Suprapubic skin (tissue), 4 donors: ENCODE measurements around the gene CHODL. TPM values are rescaled to one million over a fixed set of nuclear protein-coding genes. Genes with fewer than 3 reads are reported as not detected.
A peak's percentile ranks its signal among the peaks of the same experiment; 100 is the strongest.

ENCODE experiments used
- DNase-seq, 2 donors: peaks; one replicate each; pipeline ENCODE4 v3.0.0-alpha.2; 2019; ENCODE audit warnings: low spot score in 2 of 2
- H3K27ac ChIP-seq: fragments of 200-600 bp; sonication (generic); one replicate; pipeline ENCODE4 v1.5.1; 2019
- H3K27me3 ChIP-seq: fragments of 200-600 bp; sonication (generic); one replicate; pipeline ENCODE4 v1.5.1; 2019
- H3K36me3 ChIP-seq: fragments of 200-600 bp; sonication (generic); one replicate; pipeline ENCODE4 v1.5.1; 2019
- H3K4me1 ChIP-seq: fragments of 200-600 bp; sonication (generic); one replicate; pipeline ENCODE4 v1.5.1; 2019
- H3K4me3 ChIP-seq: fragments of 200-600 bp; sonication (generic); one replicate; pipeline ENCODE4 v1.5.1; 2019; ENCODE audit warnings: mild to moderate bottlenecking
- H3K9me3 ChIP-seq: fragments of 200-600 bp; sonication (generic); one replicate; pipeline ENCODE4 v1.5.1; 2019
- EP300 ChIP-seq: sonication (generic); formaldehyde crosslinking; IDR thresholded peaks from one replicate; pipeline ENCODE4 v1.6.1; 2017; ENCODE audit warnings: antibody characterized with exemption
- POLR2A ChIP-seq, 2 donors: fragments of 450-650 bp; IDR thresholded peaks; one replicate each; pipeline ENCODE4 v1.6.1; 2017; ENCODE audit warnings: antibody characterized with exemption in 2 of 2, mild to moderate bottlenecking in 2 of 2, moderate library complexity in 2 of 2
- POLR2AphosphoS5 ChIP-seq, 3 donors: sonication (generic); formaldehyde crosslinking; IDR thresholded peaks; one replicate each; pipeline ENCODE4 v1.6.1; 2017; ENCODE audit warnings: antibody characterized with exemption in 3 of 3
- WGBS: methylation state at CpG from one replicate; pipeline ENCODE4 v1.1.5; 2018; 5-methylcytosine and 5-hydroxymethylcytosine counted together
- total RNA-seq, 4 donors: library from RNA; depleted of rRNA; stranded (reverse); fragments of >200 nt; gene quantifications; one replicate each; pipeline ENCODE4 v1.1.0, GENCODE V29; 2016
- TF ChIP-seq, protein P1 (sequence below), 2 donors: fragments of 200-600 bp in 1 of 2; fragments of 450-650 bp in 1 of 2; sonication (generic) in 1 of 2; IDR thresholded peaks; one replicate each; pipeline ENCODE4 v1.5.1; 2016 to 2019; ENCODE audit warnings: antibody characterized with exemption in 2 of 2, mild to moderate bottlenecking in 1 of 2, moderate library complexity in 1 of 2

CHODL gene
- total RNA-seq, 4 donors from 2014 or later = 1.1 to 2.1 (median 1.7) TPM

DNA sequence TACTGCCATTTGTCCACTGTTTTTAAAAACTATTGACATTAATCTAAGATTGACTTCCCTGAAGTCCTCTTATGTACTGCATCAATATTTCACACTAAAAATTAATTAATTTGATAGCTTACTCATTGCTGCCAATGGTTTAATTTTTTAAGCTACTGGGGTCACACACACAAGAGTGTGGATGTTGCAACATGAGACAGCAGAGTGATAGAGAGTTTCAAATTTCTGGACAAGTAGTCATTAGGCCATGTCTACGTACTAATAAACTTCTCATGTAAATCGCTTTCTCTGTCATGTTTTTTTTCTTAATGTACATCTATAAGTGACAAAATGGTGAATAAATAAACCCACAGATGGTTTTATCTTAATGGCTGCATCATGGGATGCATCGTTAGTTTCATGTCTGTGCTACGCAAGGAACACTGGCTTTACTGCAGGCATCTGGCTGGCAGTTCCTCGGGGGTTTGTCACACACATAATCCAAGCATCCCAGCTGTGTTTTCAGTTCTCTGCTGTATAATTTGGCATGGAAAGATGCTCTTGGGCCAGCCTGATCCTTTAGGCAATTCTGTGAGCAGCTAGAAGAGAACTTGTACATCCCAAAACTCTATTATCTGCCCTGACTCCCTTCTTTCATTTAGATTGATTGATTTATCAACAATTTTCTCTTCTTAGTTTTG, 16.4 kb upstream of the CHODL start:
- no peak overlapping the region for H3K4me3 ChIP-seq
- H3K9me3 ChIP-seq = no peaks in the 10 kb centered on the region
- no peak for DNase-seq
- H3K36me3 ChIP-seq = no peaks in the 10 kb centered on the region
- H3K27ac ChIP-seq = no peak overlapping the region
- 58% methylated on average over 5 of the region's 5 CpGs for WGBS
- TF ChIP-seq EP300 (no peak), POLR2AphosphoS5 (IDR thresholded peaks at IDR 0.05) (no peak), POLR2A (IDR thresholded peaks at IDR 0.05) (no peak)
- TF ChIP-seq, protein P1, sequence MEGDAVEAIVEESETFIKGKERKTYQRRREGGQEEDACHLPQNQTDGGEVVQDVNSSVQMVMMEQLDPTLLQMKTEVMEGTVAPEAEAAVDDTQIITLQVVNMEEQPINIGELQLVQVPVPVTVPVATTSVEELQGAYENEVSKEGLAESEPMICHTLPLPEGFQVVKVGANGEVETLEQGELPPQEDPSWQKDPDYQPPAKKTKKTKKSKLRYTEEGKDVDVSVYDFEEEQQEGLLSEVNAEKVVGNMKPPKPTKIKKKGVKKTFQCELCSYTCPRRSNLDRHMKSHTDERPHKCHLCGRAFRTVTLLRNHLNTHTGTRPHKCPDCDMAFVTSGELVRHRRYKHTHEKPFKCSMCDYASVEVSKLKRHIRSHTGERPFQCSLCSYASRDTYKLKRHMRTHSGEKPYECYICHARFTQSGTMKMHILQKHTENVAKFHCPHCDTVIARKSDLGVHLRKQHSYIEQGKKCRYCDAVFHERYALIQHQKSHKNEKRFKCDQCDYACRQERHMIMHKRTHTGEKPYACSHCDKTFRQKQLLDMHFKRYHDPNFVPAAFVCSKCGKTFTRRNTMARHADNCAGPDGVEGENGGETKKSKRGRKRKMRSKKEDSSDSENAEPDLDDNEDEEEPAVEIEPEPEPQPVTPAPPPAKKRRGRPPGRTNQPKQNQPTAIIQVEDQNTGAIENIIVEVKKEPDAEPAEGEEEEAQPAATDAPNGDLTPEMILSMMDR (IDR thresholded peaks at IDR 0.05) = no peak
- H3K4me1 ChIP-seq = no peaks in the 10 kb centered on the region
- no peaks in the 10 kb centered on the region for H3K27me3 ChIP-seq

DNA sequence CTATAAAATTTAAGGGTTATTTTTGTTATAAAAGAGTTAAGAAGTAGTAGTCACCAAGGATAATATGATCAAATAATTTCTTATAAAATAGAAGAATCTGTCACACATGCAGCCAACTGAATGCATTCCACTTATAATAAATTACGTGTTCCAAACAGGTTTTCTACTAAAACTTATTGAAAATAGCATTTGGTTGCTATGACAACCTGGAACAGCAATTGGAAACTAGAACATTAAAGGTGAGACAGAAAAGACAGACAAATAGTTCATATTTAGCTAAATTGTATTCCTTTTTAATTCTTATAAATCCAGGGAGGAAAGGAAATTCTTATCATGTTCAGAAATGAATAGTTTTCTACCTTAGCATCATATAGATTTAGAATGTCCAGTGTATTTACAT, 9.1 kb upstream of the CHODL start:
- DNase-seq = no peak
- Histone ChIP-seq H3K27me3 (no peaks in the 10 kb centered on the region), H3K9me3 (no peaks in the 10 kb centered on the region), H3K4me3 (no peak overlapping the region), H3K36me3 (no peaks in the 10 kb centered on the region), H3K27ac (no peak overlapping the region), H3K4me1 (no peaks in the 10 kb centered on the region)
- TF ChIP-seq, protein P1 (IDR thresholded peaks at IDR 0.05) = no peak
- no peak for TF ChIP-seq POLR2A (IDR thresholded peaks at IDR 0.05)
- TF ChIP-seq EP300 = no peak
- TF ChIP-seq POLR2AphosphoS5 (IDR thresholded peaks at IDR 0.05) = no peak
- WGBS = 65% methylated on average over 1 of the region's 1 CpG

DNA sequence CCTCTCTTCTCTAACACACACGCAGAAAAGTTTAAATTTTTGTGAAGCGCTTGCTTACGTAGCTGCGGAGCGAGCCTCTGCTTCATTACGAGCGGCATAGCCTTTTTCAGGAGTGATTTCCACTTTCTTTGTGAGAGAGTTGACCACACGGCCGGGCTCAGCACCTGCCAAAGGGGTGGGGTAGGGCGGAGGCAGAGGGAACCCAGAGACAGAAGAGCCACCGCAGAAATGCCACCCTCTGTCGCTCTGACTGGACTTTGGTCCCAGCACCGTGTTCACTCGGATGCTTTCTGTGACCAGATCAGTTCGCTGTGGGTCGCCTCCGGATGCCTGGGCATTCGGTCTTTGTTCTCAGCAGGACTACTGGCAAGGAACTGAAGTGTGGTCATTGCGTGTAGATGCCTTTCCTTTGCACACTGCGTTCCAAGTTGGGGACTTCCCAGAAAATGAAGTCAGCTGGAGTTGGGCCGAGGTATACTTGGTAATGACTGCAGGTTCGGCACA, 883 bp downstream of the CHODL start:
- no peak for DNase-seq
- TF ChIP-seq, protein P1 (IDR thresholded peaks at IDR 0.05) = no peak
- no peak overlapping the region for H3K27ac ChIP-seq
- no peaks in the 10 kb centered on the region for H3K36me3 ChIP-seq
- H3K9me3 ChIP-seq = no peaks in the 10 kb centered on the region
- H3K27me3 ChIP-seq = peaks cover 26% of the 10 kb centered on the region
- WGBS = 29% methylated on average over 7 of the region's 22 CpGs
- peak overlapping the region; percentile 46 for H3K4me3 ChIP-seq
- peaks cover 15% of the 10 kb centered on the region for H3K4me1 ChIP-seq

DNA sequence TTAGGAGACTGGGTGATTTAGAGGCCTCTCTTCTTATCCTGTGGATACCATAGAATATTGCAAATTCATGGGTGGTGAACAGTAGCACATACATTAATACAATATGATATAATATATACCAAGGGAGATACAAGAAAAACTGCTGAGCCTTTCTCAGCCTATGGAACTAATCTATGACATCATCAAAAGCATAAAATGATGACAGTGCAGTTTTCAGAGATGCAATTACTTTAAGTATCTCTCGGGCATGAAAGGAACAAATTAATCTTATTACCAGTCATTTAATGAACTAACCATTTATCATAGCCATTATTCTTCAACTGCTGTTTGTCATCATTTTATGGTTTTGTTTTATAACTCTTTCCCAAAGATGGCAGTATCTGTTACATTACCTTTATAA, 3.5 kb downstream of the CHODL start:
- Histone ChIP-seq H3K27me3 (peaks cover 25% of the 10 kb centered on the region), H3K27ac (no peak overlapping the region), H3K9me3 (no peaks in the 10 kb centered on the region), H3K36me3 (no peaks in the 10 kb centered on the region), H3K4me3 (no peak overlapping the region), H3K4me1 (peaks cover 15% of the 10 kb centered on the region)
- 37% methylated on average over 1 of the region's 1 CpG for WGBS
- TF ChIP-seq POLR2A (IDR thresholded peaks at IDR 0.05) (no peak), EP300 (no peak), POLR2AphosphoS5 (IDR thresholded peaks at IDR 0.05) (no peak)
- TF ChIP-seq, protein P1 (IDR thresholded peaks at IDR 0.05) = no peak
- no peak for DNase-seq

DNA sequence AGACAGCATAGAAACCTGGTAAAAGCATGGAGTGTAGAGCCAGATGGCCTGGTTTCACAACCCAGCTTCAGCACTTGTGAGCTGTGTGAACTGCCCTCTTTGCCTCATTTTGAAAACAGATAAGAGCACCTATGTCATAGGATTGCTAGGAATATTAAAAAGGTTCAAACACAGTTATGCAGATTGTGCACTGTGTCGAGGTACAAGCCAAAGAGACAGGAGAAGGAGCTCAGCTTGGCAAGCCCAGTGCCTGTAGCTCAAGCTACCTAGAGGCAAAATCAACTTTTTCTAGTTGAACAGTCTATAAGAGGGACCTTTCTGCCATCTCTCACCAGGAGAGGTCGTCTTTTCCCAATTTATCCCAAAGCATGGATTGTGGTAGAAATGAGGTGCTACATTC, 5.0 kb downstream of the CHODL start:
- no peak for DNase-seq
- no peak for TF ChIP-seq EP300
- no peak for TF ChIP-seq POLR2AphosphoS5 (IDR thresholded peaks at IDR 0.05)
- 60% methylated on average over 2 of the region's 2 CpGs for WGBS

DNA sequence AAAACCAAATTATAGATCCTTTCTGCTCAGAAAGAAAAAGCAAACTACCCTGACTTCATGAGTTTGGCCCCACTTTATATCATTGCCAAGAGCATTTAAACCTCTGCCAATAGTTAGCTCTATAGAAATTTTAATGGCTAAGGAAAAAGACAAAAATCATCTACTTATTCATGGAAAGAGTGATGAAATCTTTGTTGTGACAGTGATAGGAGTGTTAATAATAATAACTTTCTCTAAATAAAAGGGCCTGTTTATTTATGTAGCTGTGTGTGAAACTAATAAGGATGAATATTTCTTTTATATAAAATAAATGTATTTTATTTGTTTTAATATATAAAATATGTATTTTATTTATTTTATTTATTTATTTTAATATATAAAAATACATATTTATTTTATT, 6.4 kb downstream of the CHODL start:
- H3K4me1 ChIP-seq = no peaks in the 10 kb centered on the region
- TF ChIP-seq EP300 (no peak), POLR2A (IDR thresholded peaks at IDR 0.05) (no peak), POLR2AphosphoS5 (IDR thresholded peaks at IDR 0.05) (no peak)
- TF ChIP-seq, protein P1 (IDR thresholded peaks at IDR 0.05) = no peak
- no peaks in the 10 kb centered on the region for H3K36me3 ChIP-seq
- no peaks in the 10 kb centered on the region for H3K27me3 ChIP-seq
- H3K9me3 ChIP-seq = no peaks in the 10 kb centered on the region
- DNase-seq = no peak
- no peak overlapping the region for H3K4me3 ChIP-seq
- H3K27ac ChIP-seq = no peak overlapping the region

More for the DNA sequence above, 5.0 kb downstream of the CHODL start:
- Histone ChIP-seq H3K36me3 (no peaks in the 10 kb centered on the region), H3K9me3 (no peaks in the 10 kb centered on the region), H3K27me3 (peaks cover 11% of the 10 kb centered on the region), H3K4me3 (no peak overlapping the region), H3K27ac (no peak overlapping the region), H3K4me1 (peaks cover 11% of the 10 kb centered on the region)
